NB4 (cell line): ENCODE measurements around the gene GJD3.
"Not testable (repeated sequence)": the region's sequence is repeated elsewhere in the genome, so short reads cannot be mapped to it uniquely, and the experiment has no call there.

Experiments
- MYC ChIP-seq: IDR thresholded peaks from 2 replicates; pipeline ENCODE4 v1.6.1; 2011; ENCODE audit warnings: low read depth, low read length
- POLR2A ChIP-seq: IDR thresholded peaks from 2 replicates; pipeline ENCODE4 v1.6.1; 2011; ENCODE audit warnings: mild to moderate bottlenecking; ENCODE audit not compliant: insufficient read length; ENCODE audit errors: extremely low read depth
- TF ChIP-seq, protein P1 (sequence below): IDR thresholded peaks from one replicate; pipeline ENCODE4 v1.5.1; 2012; ENCODE audit warnings: low read depth, low read length
- TF ChIP-seq, protein P2 (sequence below): IDR thresholded peaks from 2 replicates; pipeline ENCODE4 v1.6.1; 2011; ENCODE audit warnings: low read depth, low read length

GRCh38 chr17:40372644-40373043, 8.1 kb upstream of the GJD3 start:
- TF ChIP-seq, protein P1, sequence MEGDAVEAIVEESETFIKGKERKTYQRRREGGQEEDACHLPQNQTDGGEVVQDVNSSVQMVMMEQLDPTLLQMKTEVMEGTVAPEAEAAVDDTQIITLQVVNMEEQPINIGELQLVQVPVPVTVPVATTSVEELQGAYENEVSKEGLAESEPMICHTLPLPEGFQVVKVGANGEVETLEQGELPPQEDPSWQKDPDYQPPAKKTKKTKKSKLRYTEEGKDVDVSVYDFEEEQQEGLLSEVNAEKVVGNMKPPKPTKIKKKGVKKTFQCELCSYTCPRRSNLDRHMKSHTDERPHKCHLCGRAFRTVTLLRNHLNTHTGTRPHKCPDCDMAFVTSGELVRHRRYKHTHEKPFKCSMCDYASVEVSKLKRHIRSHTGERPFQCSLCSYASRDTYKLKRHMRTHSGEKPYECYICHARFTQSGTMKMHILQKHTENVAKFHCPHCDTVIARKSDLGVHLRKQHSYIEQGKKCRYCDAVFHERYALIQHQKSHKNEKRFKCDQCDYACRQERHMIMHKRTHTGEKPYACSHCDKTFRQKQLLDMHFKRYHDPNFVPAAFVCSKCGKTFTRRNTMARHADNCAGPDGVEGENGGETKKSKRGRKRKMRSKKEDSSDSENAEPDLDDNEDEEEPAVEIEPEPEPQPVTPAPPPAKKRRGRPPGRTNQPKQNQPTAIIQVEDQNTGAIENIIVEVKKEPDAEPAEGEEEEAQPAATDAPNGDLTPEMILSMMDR: not testable (repeated sequence)
- TF ChIP-seq POLR2A, MYC: not testable (repeated sequence)
- TF ChIP-seq, protein P2, sequence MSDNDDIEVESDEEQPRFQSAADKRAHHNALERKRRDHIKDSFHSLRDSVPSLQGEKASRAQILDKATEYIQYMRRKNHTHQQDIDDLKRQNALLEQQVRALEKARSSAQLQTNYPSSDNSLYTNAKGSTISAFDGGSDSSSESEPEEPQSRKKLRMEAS: not testable (repeated sequence)
